Type B pancreatic cell (in vitro differentiated cells): Measurements from ENCODE around the gene NXPH3. TPM values are rescaled to one million over a fixed set of nuclear protein-coding genes. Genes with fewer than 3 reads are reported as not detected.
"Not testable (repeated sequence)": the region's sequence is repeated elsewhere in the genome, so short reads cannot be mapped to it uniquely, and the experiment has no call there.

Experiments
- DNase-seq: peaks from one replicate; pipeline ENCODE4 v3.0.0; 2021; ENCODE audit warnings: mixed read lengths; ENCODE audit not compliant: unreplicated experiment; ENCODE audit errors: extremely low spot score
- H3K27ac Mint-ChIP-seq: 2 replicates; pipeline ENCODE4 v1.8.0; 2021; ENCODE audit warnings: mild to moderate bottlenecking, mixed read lengths
- H3K27me3 Mint-ChIP-seq: 2 replicates; pipeline ENCODE4 v1.8.0; 2021; ENCODE audit warnings: mixed read lengths
- H3K36me3 Mint-ChIP-seq: 2 replicates; pipeline ENCODE4 v1.8.0; 2021; ENCODE audit warnings: mixed read lengths
- H3K4me1 Mint-ChIP-seq: one replicate; pipeline ENCODE4 v1.8.0; 2021; ENCODE audit warnings: mixed read lengths; ENCODE audit not compliant: unreplicated experiment
- H3K4me3 Mint-ChIP-seq: 2 replicates; pipeline ENCODE4 v1.8.0; 2021; ENCODE audit warnings: mild to moderate bottlenecking, mixed read lengths
- H3K9me3 Mint-ChIP-seq: 2 replicates; pipeline ENCODE4 v1.8.0; 2021; ENCODE audit warnings: mixed read lengths
- CTCF ChIP-seq: fragments of 200-600 bp; sonication (generic); conservative IDR thresholded peaks from 2 replicates; pipeline ENCODE4 v1.5.0; 2021; ENCODE audit warnings: antibody characterized with exemption, mild to moderate bottlenecking
- total RNA-seq: library from RNA; stranded (reverse); gene quantifications from 2 replicates; pipeline ENCODE4 v1.2.1, GENCODE V29; 2021; ENCODE audit warnings: low replicate concordance

The NXPH3 gene
- total RNA-seq, 1 donor from 2014 or later: 0.46 TPM

- Mint-ChIP-seq H3K4me3 (peak overlapping the region; percentile 82), H3K27ac (peak overlapping the region; percentile 56), H3K36me3 (no peaks in the 10 kb centered on the region), H3K27me3 (peaks cover 58% of the 10 kb centered on the region), H3K9me3 (no peaks in the 10 kb centered on the region), H3K4me1 (peaks cover 8% of the 10 kb centered on the region)
- TF ChIP-seq CTCF: peak; percentile 96
- DNase-seq: peak; percentile 92
Observed at GRCh38 chr17:49567871-49568694, 7.6 kb upstream of the NXPH3 start.

- not testable (repeated sequence) for H3K27ac Mint-ChIP-seq, H3K4me1 Mint-ChIP-seq, DNase-seq, H3K4me3 Mint-ChIP-seq, H3K36me3 Mint-ChIP-seq, H3K9me3 Mint-ChIP-seq
- peaks cover 58% of the 10 kb centered on the region for H3K27me3 Mint-ChIP-seq
Observed at GRCh38 chr17:49568695-49569047, 7.0 kb upstream of the NXPH3 start.

- peaks cover 72% of the 10 kb centered on the region for H3K27me3 Mint-ChIP-seq
- peaks cover 6% of the 10 kb centered on the region for H3K4me1 Mint-ChIP-seq
- DNase-seq: no peak
- H3K36me3 Mint-ChIP-seq: no peaks in the 10 kb centered on the region
- no peaks in the 10 kb centered on the region for H3K9me3 Mint-ChIP-seq
- no peak for TF ChIP-seq CTCF
- H3K4me3 Mint-ChIP-seq: peak overlapping the region; percentile 79
- H3K27ac Mint-ChIP-seq: no peak overlapping the region
Observed at GRCh38 chr17:49570540-49571242, 5.0 kb upstream of the NXPH3 start.

- H3K4me3 Mint-ChIP-seq: peak overlapping the region; percentile 79
- no peak for TF ChIP-seq CTCF
- no peak overlapping the region for H3K27ac Mint-ChIP-seq
- peaks cover 66% of the 10 kb centered on the region for H3K27me3 Mint-ChIP-seq
- H3K9me3 Mint-ChIP-seq: no peaks in the 10 kb centered on the region
- DNase-seq: no peak
- no peaks in the 10 kb centered on the region for H3K36me3 Mint-ChIP-seq
- H3K4me1 Mint-ChIP-seq: peaks cover under 1% of the 10 kb centered on the region
Observed at GRCh38 chr17:49571283-49571682, 4.4 kb upstream of the NXPH3 start.

GRCh38 chr17:49571764-49572163 lies 3.9 kb upstream of the NXPH3 start:
- no peaks in the 10 kb centered on the region for H3K36me3 Mint-ChIP-seq
- peaks cover 65% of the 10 kb centered on the region for H3K27me3 Mint-ChIP-seq
- H3K9me3 Mint-ChIP-seq: no peaks in the 10 kb centered on the region
- no peak overlapping the region for H3K27ac Mint-ChIP-seq
- no peak for TF ChIP-seq CTCF
- peak overlapping the region; percentile 79 for H3K4me3 Mint-ChIP-seq
- H3K4me1 Mint-ChIP-seq: no peaks in the 10 kb centered on the region
- DNase-seq: no peak

GRCh38 chr17:49572226-49572625 lies 3.4 kb upstream of the NXPH3 start:
- Mint-ChIP-seq H3K27ac (no peak overlapping the region), H3K4me1 (no peaks in the 10 kb centered on the region), H3K36me3 (no peaks in the 10 kb centered on the region), H3K9me3 (no peaks in the 10 kb centered on the region), H3K27me3 (peaks cover 66% of the 10 kb centered on the region), H3K4me3 (no peak overlapping the region)
- no peak for TF ChIP-seq CTCF
- DNase-seq: no peak
